ENCODE results near the gene HOXD10. TPM values are rescaled to one million over a fixed set of nuclear protein-coding genes. Genes with fewer than 3 reads are reported as not detected.

HOXD10 gene
- total RNA-seq, 1 experiment from 2014 or later = 4.8 TPM

DNA sequence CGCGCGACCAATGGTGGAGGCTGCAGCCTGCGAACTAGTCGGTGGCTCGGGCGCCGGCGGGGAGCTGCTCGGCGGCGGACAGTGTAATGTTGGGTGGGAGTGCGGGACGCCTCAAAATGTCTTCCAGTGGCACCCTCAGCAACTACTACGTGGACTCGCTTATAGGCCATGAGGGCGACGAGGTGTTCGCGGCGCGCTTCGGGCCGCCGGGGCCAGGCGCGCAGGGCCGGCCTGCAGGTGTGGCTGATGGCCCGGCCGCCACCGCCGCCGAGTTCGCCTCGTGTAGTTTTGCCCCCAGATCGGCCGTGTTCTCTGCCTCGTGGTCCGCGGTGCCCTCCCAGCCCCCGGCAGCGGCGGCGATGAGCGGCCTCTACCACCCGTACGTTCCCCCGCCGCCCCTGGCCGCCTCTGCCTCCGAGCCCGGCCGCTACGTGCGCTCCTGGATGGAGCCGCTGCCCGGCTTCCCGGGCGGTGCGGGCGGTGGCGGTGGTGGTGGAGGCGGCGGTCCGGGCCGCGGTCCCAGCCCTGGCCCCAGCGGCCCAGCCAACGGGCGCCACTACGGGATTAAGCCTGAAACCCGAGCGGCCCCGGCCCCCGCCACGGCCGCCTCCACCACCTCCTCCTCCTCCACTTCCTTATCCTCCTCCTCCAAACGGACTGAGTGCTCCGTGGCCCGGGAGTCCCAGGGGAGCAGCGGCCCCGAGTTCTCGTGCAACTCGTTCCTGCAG is 6.3 kb downstream of the HOXD10 start, which contains the start of gene HOXD9:
Gene HOXD9 (plus strand): TSS at position 37 of the 728 bp plus-strand sequence. CDS start 50 bp downstream, at position 87.
- Histone ChIP-seq H3K27me3 (no peaks in the 10 kb centered on the region), H3K4me3 (peak within 1 kb of the TSS; percentile 48), H3K9me3 (no peaks in the 10 kb centered on the region), H3K36me3 (no peaks in the 10 kb centered on the region)
- peak; percentile 74 for DNase-seq

DNA sequence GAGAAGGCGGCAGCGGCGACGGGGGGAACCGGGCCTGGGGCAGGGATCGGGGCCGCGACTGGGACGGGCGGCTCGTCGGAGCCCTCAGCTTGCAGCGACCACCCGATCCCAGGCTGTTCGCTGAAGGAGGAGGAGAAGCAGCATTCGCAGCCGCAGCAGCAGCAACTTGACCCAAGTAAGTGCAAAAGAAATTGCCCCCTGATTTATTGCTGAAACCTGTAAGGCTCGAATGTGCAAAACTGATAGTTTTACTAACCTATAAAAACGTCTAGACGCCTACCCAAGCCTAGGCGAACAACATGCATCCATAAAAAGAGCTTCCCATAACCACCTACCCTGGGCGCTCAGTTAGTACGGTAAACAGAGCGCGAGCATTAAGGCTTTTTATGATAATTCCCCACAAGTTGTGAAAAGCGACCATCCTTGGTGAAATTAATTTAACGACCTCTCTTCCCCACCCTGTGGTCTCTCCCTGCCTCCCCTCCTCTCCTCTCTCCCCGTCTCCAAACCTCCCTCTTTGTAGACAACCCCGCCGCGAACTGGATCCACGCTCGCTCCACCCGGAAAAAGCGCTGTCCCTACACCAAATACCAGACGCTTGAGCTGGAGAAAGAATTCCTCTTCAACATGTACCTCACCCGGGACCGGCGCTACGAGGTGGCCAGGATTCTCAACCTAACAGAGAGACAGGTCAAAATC is 7.0 kb downstream of the HOXD10 start:
- Histone ChIP-seq H3K4me3 (peak overlapping the region; percentile 48), H3K9me3 (no peaks in the 10 kb centered on the region), H3K27me3 (no peaks in the 10 kb centered on the region), H3K36me3 (no peaks in the 10 kb centered on the region)
- DNase-seq = no peak

DNA sequence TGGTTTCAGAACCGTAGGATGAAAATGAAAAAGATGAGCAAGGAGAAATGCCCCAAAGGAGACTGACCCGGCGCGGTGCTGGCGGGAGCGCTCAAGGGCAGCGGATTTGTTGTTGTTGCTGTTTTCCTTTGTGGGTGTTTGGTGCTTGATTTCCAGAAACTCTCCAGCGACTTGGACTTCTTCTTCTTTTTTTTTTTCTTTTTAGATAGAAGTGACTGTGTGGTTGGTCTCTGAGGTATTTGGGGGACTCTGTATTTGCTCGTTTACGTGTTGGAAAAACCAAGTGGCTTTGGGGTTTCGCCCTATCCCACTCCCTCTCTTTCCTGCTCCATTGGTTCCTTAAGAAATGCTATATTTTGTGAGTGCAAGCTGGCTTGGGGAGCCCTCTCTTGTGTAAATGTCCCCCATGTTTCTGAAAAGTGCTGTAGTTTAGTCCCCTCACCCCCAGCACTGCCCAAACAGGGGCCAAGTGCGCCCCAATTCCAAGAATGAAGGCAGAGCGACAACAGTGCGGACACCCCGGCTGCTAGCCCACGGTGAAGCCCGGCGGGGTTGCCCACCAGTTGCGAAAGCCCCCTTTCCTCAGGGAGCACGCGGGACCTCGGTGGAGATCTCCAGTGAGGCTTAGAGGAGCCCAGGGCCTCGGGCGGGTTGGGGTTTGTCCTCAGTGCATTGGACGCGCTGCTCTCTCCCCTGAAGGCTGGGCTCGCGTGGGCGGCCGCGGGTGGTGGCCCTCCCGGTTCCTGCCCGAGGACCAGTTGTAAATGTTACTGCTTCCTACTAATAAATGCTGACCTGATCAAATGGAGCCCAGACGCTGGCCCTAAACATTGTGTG is 7.8 kb downstream of the HOXD10 start:
- Histone ChIP-seq H3K27me3 (no peaks in the 10 kb centered on the region), H3K4me3 (no peak overlapping the region), H3K36me3 (no peaks in the 10 kb centered on the region), H3K9me3 (no peaks in the 10 kb centered on the region)
- DNase-seq = no peak

DNA sequence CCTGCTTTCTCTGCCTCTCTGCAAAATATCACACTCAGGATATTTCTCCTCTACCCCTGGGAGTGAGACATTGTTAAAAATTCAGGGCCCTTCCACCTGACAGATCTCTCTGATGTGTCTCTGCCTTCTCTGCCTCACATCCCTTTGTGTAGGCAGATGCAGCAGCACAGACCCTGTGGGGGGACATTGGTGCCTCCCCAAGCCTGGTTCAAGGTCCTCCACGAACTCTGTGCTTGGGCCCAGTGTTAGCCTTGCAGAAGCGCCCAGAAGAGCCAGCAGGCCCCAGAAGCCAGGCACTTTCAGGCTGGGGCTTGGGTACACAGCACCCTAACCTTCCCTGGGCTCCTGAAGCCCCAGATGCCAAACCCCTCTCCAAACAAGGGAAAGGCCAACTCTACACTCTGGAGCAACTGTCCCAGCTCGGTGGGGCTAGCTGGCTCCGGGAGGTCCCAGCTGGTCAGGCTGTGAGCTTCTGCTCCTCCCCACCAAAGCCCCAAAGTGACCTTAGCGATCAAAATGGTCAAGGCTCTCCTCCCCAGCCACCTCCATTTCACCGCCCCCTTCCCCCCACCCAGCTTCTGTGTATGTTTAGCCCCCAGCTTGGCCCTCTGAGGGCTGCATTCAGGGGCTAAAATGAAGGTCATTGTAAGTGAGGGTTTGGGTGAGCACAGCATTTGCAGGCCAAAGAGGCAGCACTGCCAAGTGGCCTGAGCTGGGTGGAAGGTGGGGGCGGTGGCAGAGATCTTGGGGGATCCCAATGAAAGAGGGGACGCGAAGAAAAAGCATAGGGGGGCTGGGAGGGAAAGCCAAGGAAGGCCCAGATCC is 8.6 kb downstream of the HOXD10 start:
- H3K36me3 ChIP-seq = no peaks in the 10 kb centered on the region
- no peaks in the 10 kb centered on the region for H3K9me3 ChIP-seq
- no peak overlapping the region for H3K4me3 ChIP-seq
- DNase-seq = no peak
- no peaks in the 10 kb centered on the region for H3K27me3 ChIP-seq

DNA sequence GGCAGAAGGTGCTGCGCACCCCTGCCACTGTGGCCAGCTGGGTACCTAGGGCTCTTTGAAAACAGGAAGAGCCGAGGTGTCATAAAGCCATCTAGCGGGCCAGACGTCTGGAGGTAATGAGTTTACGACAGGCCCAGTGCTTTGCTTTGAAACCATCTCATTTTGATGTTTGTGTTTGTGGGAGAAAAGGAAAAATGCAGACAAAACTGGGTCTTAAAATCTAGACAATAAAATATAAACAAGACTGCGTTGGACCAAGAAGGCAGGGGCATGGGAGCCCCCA is 9.1 kb downstream of the HOXD10 start:
- Histone ChIP-seq H3K36me3 (no peaks in the 10 kb centered on the region), H3K4me3 (no peak overlapping the region), H3K9me3 (no peaks in the 10 kb centered on the region), H3K27me3 (no peaks in the 10 kb centered on the region)
- no peak for DNase-seq

DNA sequence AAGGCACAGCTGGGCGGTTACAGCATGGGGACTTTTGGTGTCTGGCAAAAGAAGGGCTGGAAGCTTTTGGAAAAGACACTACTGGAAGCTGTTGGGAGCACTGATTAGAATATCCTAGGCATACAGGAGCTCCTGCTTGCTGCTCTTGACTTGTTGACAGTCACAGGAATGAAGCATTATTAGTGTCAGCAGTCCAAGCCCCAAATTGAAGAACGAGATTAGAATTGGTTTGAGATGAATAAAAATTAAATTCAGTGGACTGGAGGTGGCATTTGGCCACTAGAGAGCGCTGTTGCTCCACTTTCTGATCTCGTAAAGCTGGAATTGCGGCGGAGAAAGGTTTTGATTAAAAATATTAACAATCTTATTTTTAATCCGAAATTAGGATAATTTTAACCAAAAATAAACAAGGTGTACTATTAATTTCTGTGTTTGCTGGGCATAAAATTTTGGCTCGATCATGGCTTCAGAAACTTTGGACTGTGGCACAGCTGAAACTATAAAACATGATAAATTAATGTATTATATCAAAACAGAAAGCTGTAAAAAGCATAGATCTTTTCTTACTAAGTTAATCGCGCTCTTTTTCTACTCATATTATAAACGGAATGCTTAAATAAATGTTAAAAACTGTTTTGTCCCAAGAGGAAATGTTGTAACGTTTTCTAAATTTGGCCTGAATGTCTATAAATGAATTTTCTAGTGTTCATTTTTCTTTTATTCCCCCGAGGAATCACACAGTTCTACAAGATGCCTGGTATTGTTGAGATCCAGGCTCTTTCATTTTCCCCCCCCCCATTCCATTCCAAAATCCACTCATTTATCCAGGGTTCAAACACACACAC is 10.6 kb downstream of the HOXD10 start:
- Histone ChIP-seq H3K4me3 (peak overlapping the region; percentile 31), H3K27me3 (no peaks in the 10 kb centered on the region)

DNA sequence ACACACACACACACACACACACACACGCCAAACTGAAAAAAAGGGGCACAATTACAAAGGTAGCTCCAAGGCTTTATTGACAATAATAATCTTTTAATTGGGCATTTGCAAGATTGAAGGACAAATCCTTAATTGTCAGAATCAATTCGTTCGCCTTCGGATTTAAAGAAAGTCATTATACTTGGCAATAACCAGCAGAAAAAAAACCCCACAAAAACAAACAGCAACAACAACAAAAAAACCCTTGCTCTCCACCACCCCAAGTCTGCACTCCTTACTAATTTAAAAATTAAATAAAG is 11.1 kb downstream of the HOXD10 start:
- Histone ChIP-seq H3K27me3 (no peaks in the 10 kb centered on the region), H3K4me3 (peak overlapping the region; percentile 52), H3K9me3 (no peaks in the 10 kb centered on the region), H3K36me3 (no peaks in the 10 kb centered on the region)
- no peak for DNase-seq

More for the DNA sequence above, 10.6 kb downstream of the HOXD10 start:
- H3K36me3 ChIP-seq = no peaks in the 10 kb centered on the region
- H3K9me3 ChIP-seq = no peaks in the 10 kb centered on the region
- peak; percentile 23 for DNase-seq

DNA sequence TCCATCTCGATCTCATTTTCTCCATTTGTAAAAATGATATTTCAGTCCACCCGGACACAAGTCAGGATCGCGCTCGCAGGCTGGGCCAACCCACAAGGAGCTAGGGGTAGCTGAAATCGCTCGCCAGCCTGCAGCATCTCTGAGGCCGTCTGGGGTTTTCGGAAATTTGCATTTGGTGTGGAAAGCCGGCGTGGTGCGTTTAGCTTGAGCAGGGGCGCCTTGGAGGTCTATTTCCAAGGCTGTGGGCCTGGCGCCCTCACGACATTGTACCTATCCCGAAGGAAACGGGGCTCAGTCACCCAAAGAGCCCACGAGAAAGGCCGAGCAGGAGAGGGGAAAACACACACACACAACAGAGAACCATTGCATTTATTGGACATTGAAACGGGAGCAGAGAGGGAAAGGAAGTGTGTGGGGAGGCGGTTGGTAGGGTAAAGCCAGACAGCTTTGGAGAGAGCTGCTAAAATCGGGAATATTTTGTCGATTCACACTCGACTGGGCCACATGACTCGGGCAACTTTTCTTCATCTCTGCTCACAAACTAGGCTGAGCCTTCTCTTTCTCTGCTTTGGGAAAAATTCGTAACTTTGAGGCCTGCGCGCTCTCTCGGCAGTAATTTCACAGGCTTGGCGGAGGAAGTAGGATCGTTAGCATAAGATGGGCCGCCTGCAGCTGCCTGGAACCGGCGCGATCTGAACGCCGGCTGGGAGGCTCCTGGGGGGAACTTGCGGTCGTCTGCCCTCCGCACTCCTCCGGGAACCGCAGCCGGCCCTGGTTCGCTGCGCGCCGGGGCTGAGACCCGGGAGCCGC is 11.8 kb downstream of the HOXD10 start:
- peak; percentile 43 for DNase-seq
- Histone ChIP-seq H3K4me3 (peak overlapping the region; percentile 52), H3K36me3 (no peaks in the 10 kb centered on the region), H3K9me3 (no peaks in the 10 kb centered on the region), H3K27me3 (no peaks in the 10 kb centered on the region)

DNA sequence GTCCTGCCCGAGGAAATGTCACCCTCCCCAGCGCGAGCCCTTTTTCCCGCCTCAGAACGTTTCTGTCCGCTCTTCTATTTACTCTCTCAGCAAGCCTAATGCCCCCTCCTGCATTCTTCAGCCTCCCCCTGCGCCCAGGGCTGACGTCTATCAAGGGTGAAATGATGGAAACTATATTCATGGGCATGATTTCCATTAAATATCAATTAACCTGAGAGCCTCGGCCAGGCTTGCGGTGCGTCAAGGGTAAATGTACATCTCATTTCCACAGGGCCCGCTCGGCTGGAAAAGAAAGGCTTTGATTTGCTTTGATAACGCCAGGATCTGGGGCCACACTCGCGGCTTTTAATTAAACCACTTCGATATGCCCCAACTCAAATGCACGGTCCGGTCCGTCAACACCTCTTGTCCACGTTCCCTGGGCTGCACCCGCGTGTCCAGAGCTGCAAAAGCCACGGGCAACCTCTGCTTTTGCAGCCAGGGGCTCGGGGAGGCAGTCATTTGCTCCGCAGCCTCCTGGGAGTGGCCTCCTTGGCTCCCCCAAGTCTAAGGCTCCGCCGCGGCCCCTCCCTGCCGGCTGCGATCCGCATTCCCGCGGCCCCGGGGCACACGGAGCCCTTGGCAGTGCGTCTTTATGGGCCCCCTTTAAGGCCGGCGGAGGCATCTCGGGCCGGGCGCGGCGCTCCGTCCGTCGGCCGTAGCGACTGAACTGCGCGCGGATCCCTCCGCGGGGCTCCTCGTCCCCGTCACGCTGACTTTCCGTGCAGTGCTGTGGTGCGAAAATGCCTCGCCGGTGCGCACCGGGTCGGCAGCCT is 12.6 kb downstream of the HOXD10 start, which contains the start of gene HOXD8:
Gene HOXD8 (plus strand): TSS at position 724 of the 815 bp plus-strand sequence. CDS start 662 bp downstream, outside the sequence.
- Histone ChIP-seq H3K9me3 (no peaks in the 10 kb centered on the region), H3K27me3 (no peaks in the 10 kb centered on the region), H3K4me3 (peak within 1 kb of the TSS; percentile 57), H3K36me3 (no peaks in the 10 kb centered on the region)
- peak; percentile 91 for DNase-seq

DNA sequence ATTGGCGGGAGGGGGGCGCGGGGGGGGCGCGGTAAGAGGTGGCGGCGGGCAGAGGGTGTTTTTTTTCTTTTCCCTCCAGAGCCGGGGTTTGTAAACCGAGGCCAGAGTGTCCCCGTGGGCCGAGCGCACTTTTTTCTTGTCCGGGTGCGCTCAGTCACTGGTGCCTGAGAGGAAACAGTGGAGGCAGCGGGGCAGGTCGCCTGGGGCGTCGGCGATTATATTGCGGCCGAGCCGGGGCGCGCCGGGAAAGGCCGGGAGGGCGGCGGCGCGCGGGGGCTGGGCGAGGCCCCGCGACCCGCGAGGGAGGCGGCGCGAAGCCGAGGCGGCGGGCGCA is 13.2 kb downstream of the HOXD10 start:
- DNase-seq = no peak
- Histone ChIP-seq H3K4me3 (peak overlapping the region; percentile 52), H3K36me3 (no peaks in the 10 kb centered on the region), H3K27me3 (no peaks in the 10 kb centered on the region), H3K9me3 (no peaks in the 10 kb centered on the region)

DNA sequence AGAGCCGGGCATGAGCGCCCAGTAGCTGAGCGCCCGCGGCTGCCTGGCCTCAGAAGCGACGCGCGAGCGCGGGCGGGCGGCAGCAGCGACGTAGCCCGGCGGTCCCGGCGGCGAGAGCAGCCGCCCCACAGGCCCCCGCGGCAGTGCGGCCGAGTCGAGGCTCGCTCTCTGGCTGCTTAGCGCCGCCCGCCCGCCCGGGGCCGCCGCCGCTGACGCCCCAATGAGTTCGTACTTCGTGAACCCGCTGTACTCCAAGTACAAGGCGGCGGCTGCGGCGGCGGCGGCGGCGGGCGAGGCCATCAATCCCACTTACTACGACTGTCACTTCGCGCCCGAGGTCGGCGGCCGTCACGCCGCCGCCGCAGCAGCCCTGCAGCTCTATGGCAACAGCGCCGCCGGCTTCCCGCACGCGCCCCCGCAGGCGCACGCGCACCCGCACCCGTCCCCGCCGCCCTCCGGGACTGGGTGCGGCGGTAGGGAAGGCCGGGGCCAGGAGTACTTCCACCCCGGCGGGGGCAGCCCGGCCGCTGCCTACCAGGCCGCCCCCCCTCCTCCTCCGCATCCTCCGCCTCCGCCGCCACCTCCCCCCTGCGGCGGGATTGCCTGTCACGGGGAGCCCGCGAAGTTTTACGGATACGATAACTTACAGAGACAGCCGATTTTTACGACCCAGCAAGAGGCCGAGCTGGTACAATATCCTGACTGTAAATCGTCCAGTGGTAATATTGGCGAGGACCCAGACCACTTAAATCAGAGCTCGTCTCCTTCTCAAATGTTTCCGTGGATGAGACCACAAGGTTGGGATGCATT is 13.8 kb downstream of the HOXD10 start:
- H3K4me3 ChIP-seq = peak overlapping the region; percentile 57
- H3K27me3 ChIP-seq = no peaks in the 10 kb centered on the region
- no peaks in the 10 kb centered on the region for H3K36me3 ChIP-seq
- H3K9me3 ChIP-seq = no peaks in the 10 kb centered on the region
- DNase-seq = peak; percentile 74

DNA sequence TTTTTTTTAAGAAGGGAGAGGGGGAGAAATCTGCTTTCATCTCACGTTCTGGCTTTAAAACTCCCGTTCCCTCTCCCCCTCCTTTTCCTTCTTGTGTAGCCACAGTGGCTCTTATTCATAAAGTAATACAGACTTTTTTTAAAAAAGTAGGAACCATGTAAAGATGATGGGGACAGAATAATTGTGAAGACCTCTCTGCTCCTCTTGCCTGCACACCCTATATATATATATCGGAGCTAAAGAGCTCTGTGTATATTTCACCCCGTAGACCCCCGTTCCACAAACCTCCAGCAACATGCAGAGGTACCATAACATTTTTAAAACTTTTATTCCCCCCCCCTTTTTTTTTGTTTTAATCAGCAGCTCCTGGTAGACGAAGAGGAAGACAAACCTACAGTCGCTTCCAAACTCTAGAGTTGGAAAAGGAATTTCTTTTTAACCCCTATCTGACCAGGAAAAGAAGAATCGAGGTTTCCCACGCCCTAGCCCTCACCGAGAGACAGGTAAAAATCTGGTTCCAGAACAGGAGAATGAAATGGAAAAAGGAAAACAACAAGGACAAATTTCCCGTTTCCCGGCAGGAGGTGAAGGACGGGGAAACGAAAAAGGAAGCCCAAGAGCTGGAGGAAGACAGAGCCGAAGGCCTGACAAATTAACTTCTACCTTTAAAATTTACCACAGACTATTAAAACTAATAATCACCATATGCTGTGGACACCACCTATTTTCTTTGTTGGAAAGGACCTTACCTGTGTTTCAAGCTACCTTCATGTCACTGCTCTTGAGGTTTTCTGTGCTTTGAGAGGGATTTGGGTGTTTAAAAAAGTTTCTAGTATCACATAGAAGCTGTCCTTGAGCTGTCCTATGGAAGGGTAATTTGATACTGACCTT is 14.6 kb downstream of the HOXD10 start:
- no peaks in the 10 kb centered on the region for H3K9me3 ChIP-seq
- no peaks in the 10 kb centered on the region for H3K36me3 ChIP-seq
- H3K27me3 ChIP-seq = no peaks in the 10 kb centered on the region
- H3K4me3 ChIP-seq = peak overlapping the region; percentile 57
- DNase-seq = no peak

DNA sequence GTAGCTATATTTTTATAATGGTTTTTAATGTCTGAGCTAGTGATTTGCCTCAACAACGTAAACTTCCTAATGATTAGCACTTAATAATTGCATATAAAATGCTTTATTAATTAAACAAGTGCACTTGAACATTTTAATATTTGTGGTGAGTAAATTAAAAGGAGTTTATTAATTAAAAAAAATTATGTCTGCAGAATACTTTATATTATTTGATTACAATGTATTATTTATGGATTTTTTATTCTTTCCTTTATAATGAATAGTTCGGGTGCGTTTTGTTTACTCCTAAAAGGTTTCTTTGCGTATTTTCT is 15.2 kb downstream of the HOXD10 start:
- no peaks in the 10 kb centered on the region for H3K36me3 ChIP-seq
- H3K4me3 ChIP-seq = no peak overlapping the region
- no peaks in the 10 kb centered on the region for H3K9me3 ChIP-seq
- no peak for DNase-seq
- H3K27me3 ChIP-seq = no peaks in the 10 kb centered on the region
